Measurements from ENCODE around the gene SDK1.

The SDK1 gene

GRCh38 chr7:3607847-3608246 lies 306.8 kb downstream of the SDK1 start:
- Mint-ChIP-seq H3K36me3 (no peaks in the 10 kb centered on the region), H3K4me3 (no peak overlapping the region), H3K27ac (no peak overlapping the region), H3K9me3 (peaks cover 9% of the 10 kb centered on the region), H3K4me1 (no peaks in the 10 kb centered on the region)
- no peak for ATAC-seq
- no peak for DNase-seq (ENCODE audit: low spot score in 2 of 2)

- H3K9me3 Mint-ChIP-seq = peaks cover 3% of the 10 kb centered on the region
- peaks cover 5% of the 10 kb centered on the region for H3K36me3 Mint-ChIP-seq
- DNase-seq (ENCODE audit: low spot score in 2 of 2) (no peak), ATAC-seq (no peak)
- no peak overlapping the region for H3K27ac Mint-ChIP-seq
- H3K4me1 Mint-ChIP-seq = no peaks in the 10 kb centered on the region
- no peak overlapping the region for H3K4me3 Mint-ChIP-seq
Observed at GRCh38 chr7:3616306-3616705, 315.3 kb downstream of the SDK1 start.

- Mint-ChIP-seq H3K27ac (no peak overlapping the region), H3K4me3 (no peak overlapping the region), H3K4me1 (no peaks in the 10 kb centered on the region), H3K36me3 (no peaks in the 10 kb centered on the region), H3K9me3 (peaks cover 8% of the 10 kb centered on the region)
- no peak for DNase-seq (ENCODE audit: low spot score in 2 of 2)
- no peak for ATAC-seq
Observed at GRCh38 chr7:3630081-3630480, 329.0 kb downstream of the SDK1 start.

- DNase-seq (ENCODE audit: low spot score in 2 of 2) (no peak), ATAC-seq (no peak)
- Mint-ChIP-seq H3K4me1 (no peaks in the 10 kb centered on the region), H3K36me3 (no peaks in the 10 kb centered on the region), H3K4me3 (no peak overlapping the region), H3K9me3 (peaks cover 8% of the 10 kb centered on the region), H3K27ac (no peak overlapping the region)
Observed at GRCh38 chr7:3634396-3634795, 333.3 kb downstream of the SDK1 start.

GRCh38 chr7:3636131-3636860 lies 335.2 kb downstream of the SDK1 start:
- H3K4me3 Mint-ChIP-seq = no peak overlapping the region
- no peak for DNase-seq (ENCODE audit: low spot score in 2 of 2)
- no peak for ATAC-seq
- H3K36me3 Mint-ChIP-seq = no peaks in the 10 kb centered on the region
- no peaks in the 10 kb centered on the region for H3K4me1 Mint-ChIP-seq
- H3K27ac Mint-ChIP-seq = no peak overlapping the region
- peaks cover 1% of the 10 kb centered on the region for H3K9me3 Mint-ChIP-seq

GRCh38 chr7:3639253-3639652 lies 338.2 kb downstream of the SDK1 start:
- Mint-ChIP-seq H3K36me3 (no peaks in the 10 kb centered on the region), H3K4me1 (no peaks in the 10 kb centered on the region), H3K27ac (no peak overlapping the region), H3K4me3 (no peak overlapping the region), H3K9me3 (no peaks in the 10 kb centered on the region)
- no peak for DNase-seq (ENCODE audit: low spot score in 2 of 2)
- ATAC-seq = no peak

GRCh38 chr7:3641582-3641981 lies 340.5 kb downstream of the SDK1 start:
- no peaks in the 10 kb centered on the region for H3K4me1 Mint-ChIP-seq
- no peak overlapping the region for H3K27ac Mint-ChIP-seq
- ATAC-seq (no peak), DNase-seq (ENCODE audit: low spot score in 2 of 2) (no peak)
- H3K9me3 Mint-ChIP-seq = no peaks in the 10 kb centered on the region
- H3K4me3 Mint-ChIP-seq = no peak overlapping the region
- H3K36me3 Mint-ChIP-seq = no peaks in the 10 kb centered on the region

GRCh38 chr7:3643091-3643490 lies 342.0 kb downstream of the SDK1 start:
- Mint-ChIP-seq H3K9me3 (no peaks in the 10 kb centered on the region), H3K27ac (no peak overlapping the region), H3K4me3 (no peak overlapping the region), H3K4me1 (no peaks in the 10 kb centered on the region), H3K36me3 (no peaks in the 10 kb centered on the region)
- ATAC-seq (no peak), DNase-seq (ENCODE audit: low spot score in 2 of 2) (no peak)

GRCh38 chr7:3648276-3648675 lies 347.2 kb downstream of the SDK1 start:
- ATAC-seq (no peak), DNase-seq (ENCODE audit: low spot score in 2 of 2) (no peak)
- H3K27ac Mint-ChIP-seq = no peak overlapping the region
- no peaks in the 10 kb centered on the region for H3K9me3 Mint-ChIP-seq
- no peaks in the 10 kb centered on the region for H3K4me1 Mint-ChIP-seq
- no peak overlapping the region for H3K4me3 Mint-ChIP-seq
- H3K36me3 Mint-ChIP-seq = no peaks in the 10 kb centered on the region

- H3K4me3 Mint-ChIP-seq = no peak overlapping the region
- H3K9me3 Mint-ChIP-seq = no peaks in the 10 kb centered on the region
- no peaks in the 10 kb centered on the region for H3K36me3 Mint-ChIP-seq
- DNase-seq (ENCODE audit: low spot score in 2 of 2) = no peak
- no peak overlapping the region for H3K27ac Mint-ChIP-seq
- ATAC-seq = no peak
- no peaks in the 10 kb centered on the region for H3K4me1 Mint-ChIP-seq
Observed at GRCh38 chr7:3649250-3649649, 348.2 kb downstream of the SDK1 start.

- Mint-ChIP-seq H3K27ac (no peak overlapping the region), H3K4me3 (no peak overlapping the region), H3K9me3 (no peaks in the 10 kb centered on the region), H3K4me1 (no peaks in the 10 kb centered on the region), H3K36me3 (no peaks in the 10 kb centered on the region)
- ATAC-seq = no peak
- DNase-seq (ENCODE audit: low spot score in 2 of 2) = no peak
Observed at GRCh38 chr7:3649678-3650440, 348.8 kb downstream of the SDK1 start.

- H3K36me3 Mint-ChIP-seq = no peaks in the 10 kb centered on the region
- H3K27ac Mint-ChIP-seq = no peak overlapping the region
- DNase-seq (ENCODE audit: low spot score in 2 of 2) = no peak
Observed at GRCh38 chr7:3650844-3651243, 349.8 kb downstream of the SDK1 start.

GRCh38 chr7:3655635-3656034 lies 354.6 kb downstream of the SDK1 start:
- Mint-ChIP-seq H3K9me3 (no peaks in the 10 kb centered on the region), H3K4me3 (no peak overlapping the region), H3K36me3 (no peaks in the 10 kb centered on the region), H3K4me1 (no peaks in the 10 kb centered on the region), H3K27ac (no peak overlapping the region)
- DNase-seq (ENCODE audit: low spot score in 2 of 2) (no peak), ATAC-seq (no peak)

More at GRCh38 chr7:3650844-3651243, 349.8 kb downstream of the SDK1 start:
- no peaks in the 10 kb centered on the region for H3K4me1 Mint-ChIP-seq
- H3K4me3 Mint-ChIP-seq = no peak overlapping the region
- ATAC-seq = no peak
- no peaks in the 10 kb centered on the region for H3K9me3 Mint-ChIP-seq

GRCh38 chr7:3657206-3657605 lies 356.2 kb downstream of the SDK1 start:
- ATAC-seq (no peak), DNase-seq (ENCODE audit: low spot score in 2 of 2) (no peak)
- H3K4me3 Mint-ChIP-seq = no peak overlapping the region
- no peak overlapping the region for H3K27ac Mint-ChIP-seq
- no peaks in the 10 kb centered on the region for H3K4me1 Mint-ChIP-seq
- no peaks in the 10 kb centered on the region for H3K36me3 Mint-ChIP-seq
- no peaks in the 10 kb centered on the region for H3K9me3 Mint-ChIP-seq

- Mint-ChIP-seq H3K36me3 (no peaks in the 10 kb centered on the region), H3K27ac (no peak overlapping the region), H3K9me3 (no peaks in the 10 kb centered on the region), H3K4me3 (no peak overlapping the region), H3K4me1 (no peaks in the 10 kb centered on the region)
- ATAC-seq (no peak), DNase-seq (ENCODE audit: low spot score in 2 of 2) (no peak)
Observed at GRCh38 chr7:3668743-3669142, 367.7 kb downstream of the SDK1 start.

GRCh38 chr7:3670898-3671297 lies 369.8 kb downstream of the SDK1 start:
- Mint-ChIP-seq H3K4me3 (no peak overlapping the region), H3K36me3 (no peaks in the 10 kb centered on the region), H3K27ac (no peak overlapping the region), H3K9me3 (no peaks in the 10 kb centered on the region), H3K4me1 (no peaks in the 10 kb centered on the region)
- ATAC-seq (no peak), DNase-seq (ENCODE audit: low spot score in 2 of 2) (no peak)

Data from stimulated activated effector memory CD8-positive, alpha-beta T cell treated with anti-CD3 and anti-CD28 coated beads, Interleukin-12 subunit alpha, Interleukin-12 subunit beta, amount 100 ng/mL, for 72 hours (primary cell).